Naive thymus-derived CD4-positive, alpha-beta T cell (primary cell): ENCODE results near the gene ADSL. TPM values are rescaled to one million over a fixed set of nuclear protein-coding genes. Genes with fewer than 3 reads are reported as not detected.
A peak's percentile ranks its signal among the peaks of the same experiment; 100 is the strongest.

ENCODE experiments used
- ATAC-seq: fragments of 150-1000 bp; cut with Tn5 transposase; 2 replicates; pipeline ENCODE4 v1.10.0; 2021; ENCODE audit warnings: mild to moderate bottlenecking, moderate library complexity
- CTCF ChIA-PET: fragments of 350-600 bp; sonication (Branson Sonifier 250); formaldehyde crosslinking; loops from one replicate; lab custom pipeline; 2021; ENCODE audit warnings: antibody characterized with exemption; lab: Charles Lee
- POLR2A ChIA-PET: fragments of 350-600 bp; sonication (Branson Sonifier 250); formaldehyde crosslinking; loops from one replicate; lab custom pipeline; 2021; ENCODE audit warnings: antibody characterized with exemption, inconsistent platforms; lab: Charles Lee
- DNase-seq, 9 donors: peaks; one replicate each; pipeline versions ENCODE4 v3.0.0 to v3.0.0-alpha.2; 2020 to 2022; ENCODE audit warnings: mixed read lengths in 1 of 9
- H3K27ac ChIP-seq: one replicate; pipeline ENCODE4 v1.7.0; 2013; ENCODE audit warnings: mild to moderate bottlenecking, low read depth, low read length, moderate library complexity
- H3K27me3 ChIP-seq, 2 donors: one replicate each; pipeline ENCODE4 v1.7.0; 2013; ENCODE audit warnings: low read length in 2 of 2, mild to moderate bottlenecking in 2 of 2, moderate library complexity in 2 of 2; ENCODE audit not compliant: control insufficient read depth in 2 of 2, insufficient read depth in 2 of 2
- H3K36me3 ChIP-seq, 3 experiments: 1 replicate in 2 of 3; 2 replicates in 1 of 3; pipeline ENCODE4 v1.7.0; 2013; ENCODE audit warnings: low read length in 3 of 3, mild to moderate bottlenecking in 3 of 3, moderate library complexity in 1 of 3; ENCODE audit not compliant: insufficient read depth in 3 of 3, control insufficient read depth in 2 of 3
- H3K4me1 ChIP-seq, 2 donors: one replicate each; pipeline ENCODE4 v1.7.0; 2013; ENCODE audit warnings: low read length in 2 of 2, mild to moderate bottlenecking in 2 of 2, moderate library complexity in 1 of 2; ENCODE audit not compliant: control insufficient read depth in 2 of 2, insufficient read depth in 2 of 2
- H3K4me3 ChIP-seq: 2 replicates; pipeline ENCODE4 v1.7.0; 2013; ENCODE audit warnings: mild to moderate bottlenecking, low read length
- H3K9me3 ChIP-seq, 3 experiments: 1 replicate in 2 of 3; 2 replicates in 1 of 3; pipeline ENCODE4 v1.7.0; 2013; ENCODE audit warnings: low read length in 3 of 3; ENCODE audit not compliant: control insufficient read depth in 2 of 3
- H3K27ac Mint-ChIP-seq, 9 donors: one replicate each; pipeline ENCODE4 v1.8.0; 2020 to 2022; ENCODE audit warnings: mixed read lengths in 9 of 9, mild to moderate bottlenecking in 8 of 9, moderate library complexity in 5 of 9, inconsistent platforms in 2 of 9
- H3K27me3 Mint-ChIP-seq, 5 donors: one replicate each; pipeline ENCODE4 v1.8.0; 2021 to 2022; ENCODE audit warnings: mixed read lengths in 5 of 5, mild to moderate bottlenecking in 1 of 5
- H3K36me3 Mint-ChIP-seq, 5 donors: one replicate each; pipeline ENCODE4 v1.8.0; 2020 to 2022; ENCODE audit warnings: mixed read lengths in 5 of 5, mild to moderate bottlenecking in 3 of 5, inconsistent platforms in 1 of 5
- H3K4me1 Mint-ChIP-seq, 7 donors: one replicate each; pipeline ENCODE4 v1.8.0; 2020 to 2022; ENCODE audit warnings: mixed read lengths in 7 of 7, mild to moderate bottlenecking in 3 of 7, inconsistent platforms in 1 of 7
- H3K4me3 Mint-ChIP-seq, 10 donors: one replicate each; pipeline ENCODE4 v1.8.0; 2020 to 2022; ENCODE audit warnings: mild to moderate bottlenecking in 10 of 10, mixed read lengths in 10 of 10, moderate library complexity in 6 of 10, inconsistent platforms in 2 of 10
- H3K9me3 Mint-ChIP-seq, 11 donors: one replicate each; pipeline ENCODE4 v1.8.0; 2020 to 2022; ENCODE audit warnings: mixed read lengths in 11 of 11, mild to moderate bottlenecking in 4 of 11, inconsistent platforms in 1 of 11, moderate library complexity in 1 of 11
- intact Hi-C, 2 donors: fragments of 100-400 bp; cut with micrococcal nuclease; formaldehyde crosslinking; loops; one replicate each; pipeline ENCODE4 v1.15.1; 2023
- polyA plus RNA-seq, 2 donors: library from polyadenylated mRNA; unstranded; fragments of 300-500 nt; fragmentation: Illumina TruSeq; gene quantifications; one replicate each; pipeline ENCODE4 v1.2.3, GENCODE V29; 2021
- total RNA-seq, 6 experiments: library from RNA in 5 of 6; stranded (reverse) in 5 of 6; gene quantifications; 1 replicate in 5 of 6; 2 replicates in 1 of 6; pipeline ENCODE4 v1.2.3 and lab custom pipeline; 2021 to 2026

The ADSL gene
- total and polyA plus RNA-seq, 7 experiments from 2014 or later: 54.4 to 127 (median 65.7) TPM

GRCh38 chr22:40324468-40325305 is 21.6 kb upstream of the ADSL start:
- Histone ChIP-seq H3K4me1 (peaks cover 57 to 73% of the 10 kb centered on the region in 2 donors), H3K9me3 (no peaks in the 10 kb centered on the region), H3K27me3 (no peaks in the 10 kb centered on the region), H3K36me3 (peaks cover 10 to 30% (median 18%) of the 10 kb centered on the region in 3 experiments), H3K4me3 (peak overlapping the region; percentile 39), H3K27ac (peak overlapping the region; percentile 74)
- ChIA-PET POLR2A (interaction anchor here (0.6 to 6.3 kb wide), 17 partner anchors 10 to 280 kb away, joined by 3 to 77 read pairs (median 3); partner anchors contain the start of gene ADSL), CTCF (interaction anchor here (0.6 to 1.2 kb wide), 3 partner anchors 16 to 34 kb away, joined by 3 to 4 read pairs (median 3); no protein-coding TSS in a partner anchor)
- H3K9me3 Mint-ChIP-seq: no peaks in the 10 kb centered on the region
- ATAC-seq (peak; percentile 91), DNase-seq (peak in 7 of 9 donors; percentile 74 to 89 (median 83))
- H3K4me3 Mint-ChIP-seq: peak overlapping the region; percentile 73 to 90 (median 80)
- no peaks in the 10 kb centered on the region for H3K27me3 Mint-ChIP-seq
- H3K4me1 Mint-ChIP-seq: peaks cover 41 to 96% (median 92%) of the 10 kb centered on the region in 7 donors
- intact Hi-C loops: loop anchor here (1.0 kb wide), 4 partner anchors 11 to 147 kb away; partner anchors contain the start of genes ADSL (in 2 of the 2) and TNRC6B (in 2 of the 2)
- H3K27ac Mint-ChIP-seq: peak overlapping the region; percentile 91 to 99 (median 95)
- peaks cover 5 to 52% (median 37%) of the 10 kb centered on the region in 5 donors for H3K36me3 Mint-ChIP-seq

- Histone ChIP-seq H3K4me3 (peak overlapping the region; percentile 39), H3K4me1 (peaks cover 57 to 79% of the 10 kb centered on the region in 2 donors), H3K27me3 (no peaks in the 10 kb centered on the region), H3K9me3 (no peaks in the 10 kb centered on the region), H3K27ac (peak overlapping the region; percentile 74), H3K36me3 (peaks cover 10 to 30% (median 18%) of the 10 kb centered on the region in 3 experiments)
- peaks cover 44 to 100% (median 95%) of the 10 kb centered on the region in 7 donors for H3K4me1 Mint-ChIP-seq
- no peaks in the 10 kb centered on the region for H3K9me3 Mint-ChIP-seq
- intact Hi-C loops: loop anchor here in 1 of 2 donors (1.0 kb wide), 1 partner anchor 21 kb away; the partner anchor contains the start of gene ADSL
- ATAC-seq (peak; percentile 44), DNase-seq (peak in 7 of 9 donors; percentile 33 to 71 (median 50))
- peak overlapping the region; percentile 91 to 99 (median 95) for H3K27ac Mint-ChIP-seq
- H3K36me3 Mint-ChIP-seq: peaks cover 5 to 54% (median 39%) of the 10 kb centered on the region in 5 donors
- ChIA-PET CTCF (interaction anchor here (0.9 kb wide), 1 partner anchor 16 kb away, joined by 3 read pairs; no protein-coding TSS in a partner anchor), POLR2A (interaction anchor here (0.6 to 6.3 kb wide), 9 partner anchors 9 to 281 kb away, joined by 3 to 77 read pairs (median 3); partner anchors contain the start of gene ADSL)
- peak overlapping the region; percentile 73 to 90 (median 80) for H3K4me3 Mint-ChIP-seq
- H3K27me3 Mint-ChIP-seq: no peaks in the 10 kb centered on the region
Measured at GRCh38 chr22:40325315-40325714, 21.0 kb upstream of the ADSL start.

- H3K27ac Mint-ChIP-seq: peak overlapping the region; percentile 53 to 99 (median 95)
- peaks cover 0 to 47% (median 29%) of the 10 kb centered on the region in 5 donors for H3K36me3 Mint-ChIP-seq
- intact Hi-C loops: no loop called here
- Histone ChIP-seq H3K4me3 (no peak overlapping the region), H3K4me1 (peaks cover 62 to 96% of the 10 kb centered on the region in 2 donors), H3K27me3 (no peaks in the 10 kb centered on the region), H3K9me3 (no peaks in the 10 kb centered on the region), H3K36me3 (peaks cover 5 to 15% (median 10%) of the 10 kb centered on the region in 3 experiments), H3K27ac (peak overlapping the region; percentile 59)
- peak overlapping the region; percentile 31 to 78 (median 58) for H3K4me3 Mint-ChIP-seq
- peaks cover 51 to 100% (median 97%) of the 10 kb centered on the region in 7 donors for H3K4me1 Mint-ChIP-seq
- POLR2A ChIA-PET: interaction anchor here (0.6 to 6.3 kb wide), 11 partner anchors 7 to 401 kb away, joined by 3 to 77 read pairs (median 7); partner anchors contain the start of gene ADSL
- H3K9me3 Mint-ChIP-seq: peaks cover 0 to 2% (median 0%) of the 10 kb centered on the region in 11 donors
- no peak for ATAC-seq
- CTCF ChIA-PET: interaction anchor here (0.6 to 1.2 kb wide), 5 partner anchors 18 to 133 kb away, joined by 3 to 8 read pairs (median 4); no protein-coding TSS in a partner anchor
- no peaks in the 10 kb centered on the region for H3K27me3 Mint-ChIP-seq
- peak in 6 of 9 donors; percentile 37 to 79 (median 53) for DNase-seq
Measured at GRCh38 chr22:40326905-40327735, 19.2 kb upstream of the ADSL start.

DNA sequence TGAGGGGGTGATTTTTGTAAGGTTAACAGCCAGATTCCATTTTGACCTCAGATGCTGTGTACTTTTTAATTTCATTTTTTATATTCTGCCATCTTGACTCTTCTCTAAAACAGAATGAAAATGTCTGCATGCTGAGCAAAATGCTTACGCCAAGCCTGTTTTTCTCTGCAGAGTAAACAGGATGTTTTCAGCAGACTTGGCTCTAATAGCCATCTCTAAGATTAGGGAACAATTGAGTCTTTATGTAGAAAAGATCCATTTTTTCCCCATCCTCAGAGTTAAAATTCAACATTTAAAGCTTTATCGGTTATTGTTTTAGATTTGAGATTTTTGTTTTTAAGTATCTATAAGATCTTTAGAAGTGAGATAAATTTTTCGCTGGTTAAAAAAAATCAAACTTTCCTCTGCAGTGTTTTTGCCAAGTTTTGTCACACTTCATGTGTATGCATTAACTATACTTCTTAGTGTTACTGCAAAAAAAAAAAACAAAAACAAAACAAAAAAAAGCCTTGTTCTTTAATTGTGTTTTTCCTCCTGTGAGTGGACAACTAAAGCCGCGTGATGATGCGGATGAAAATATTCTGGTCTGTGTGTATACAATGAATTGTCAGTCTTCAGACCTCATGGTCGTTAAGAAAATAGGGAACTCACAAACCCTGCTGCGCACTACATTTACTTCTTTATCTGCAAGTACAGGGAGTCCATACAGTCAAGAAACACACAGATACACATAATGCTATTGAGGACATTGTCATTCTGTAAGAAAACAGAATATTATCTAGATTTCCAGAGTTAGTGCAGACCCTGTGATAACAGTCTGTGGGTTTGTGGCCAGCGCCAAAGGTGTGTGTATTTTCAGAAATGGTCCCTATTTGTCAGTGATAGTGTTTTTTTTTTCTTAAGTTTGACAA is 17.5 kb upstream of the ADSL start:
- intact Hi-C loops: no loop called here
- peaks cover 0 to 4% (median 0%) of the 10 kb centered on the region in 3 experiments for H3K36me3 ChIP-seq
- Mint-ChIP-seq H3K27ac (peak overlapping the region in 8 of 9 donors; percentile 42 to 99 (median 95)), H3K4me1 (peaks cover 61 to 100% (median 97%) of the 10 kb centered on the region in 7 donors), H3K9me3 (peaks cover 0 to 5% (median 0%) of the 10 kb centered on the region in 11 donors), H3K27me3 (no peaks in the 10 kb centered on the region), H3K4me3 (peak overlapping the region in 5 of 10 donors; percentile 18 to 78 (median 62)), H3K36me3 (peaks cover 0 to 44% (median 20%) of the 10 kb centered on the region in 5 donors)
- H3K27me3 ChIP-seq: no peaks in the 10 kb centered on the region
- no peak overlapping the region for H3K4me3 ChIP-seq
- CTCF ChIA-PET: interaction anchor here (1.0 kb wide), 1 partner anchor 17 kb away, joined by 6 read pairs; no protein-coding TSS in a partner anchor
- peak overlapping the region; percentile 58 for H3K27ac ChIP-seq
- POLR2A ChIA-PET: interaction anchor here (0.6 to 9.2 kb wide), 10 partner anchors 10 to 1177 kb away, joined by 3 to 69 read pairs (median 4); partner anchors contain the start of gene ADSL
- no peak for ATAC-seq
- DNase-seq: no peak
- H3K9me3 ChIP-seq: no peaks in the 10 kb centered on the region
- peaks cover 67 to 96% of the 10 kb centered on the region in 2 donors for H3K4me1 ChIP-seq

DNA sequence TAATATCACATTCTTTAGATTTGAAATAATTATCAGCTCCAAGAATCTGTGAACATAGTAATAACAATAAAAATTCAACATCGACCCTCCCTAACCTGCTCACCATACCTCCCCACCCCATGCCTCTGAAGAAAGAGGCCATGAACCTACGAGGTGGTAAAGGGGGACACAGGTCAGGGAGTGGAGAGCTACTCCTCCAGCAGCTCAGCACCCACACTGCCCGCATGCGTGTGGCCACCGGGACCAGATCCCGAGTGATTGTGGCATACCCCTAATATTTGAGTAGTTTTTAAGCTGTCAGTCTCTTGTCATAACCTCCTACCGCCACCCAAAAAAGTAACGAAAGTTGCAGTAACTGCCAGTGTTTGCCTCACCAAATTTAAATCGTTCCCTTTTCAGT is 16.8 kb upstream of the ADSL start:
- ATAC-seq (no peak), DNase-seq (no peak)
- Mint-ChIP-seq H3K27me3 (no peaks in the 10 kb centered on the region), H3K36me3 (peaks cover 0 to 46% (median 19%) of the 10 kb centered on the region in 5 donors), H3K4me3 (peak overlapping the region in 5 of 10 donors; percentile 23 to 84 (median 36)), H3K9me3 (peaks cover 0 to 5% (median 0%) of the 10 kb centered on the region in 11 donors), H3K27ac (peak overlapping the region in 8 of 9 donors; percentile 42 to 99 (median 95)), H3K4me1 (peaks cover 64 to 100% (median 97%) of the 10 kb centered on the region in 7 donors)
- intact Hi-C loops: no loop called here
- POLR2A ChIA-PET: interaction anchor here (0.7 to 9.2 kb wide), 7 partner anchors 11 to 1178 kb away, joined by 3 to 69 read pairs (median 3); partner anchors contain the start of gene ADSL
- Histone ChIP-seq H3K27me3 (no peaks in the 10 kb centered on the region), H3K4me1 (peaks cover 68 to 97% of the 10 kb centered on the region in 2 donors), H3K36me3 (peaks cover 0 to 4% (median 0%) of the 10 kb centered on the region in 3 experiments), H3K9me3 (no peaks in the 10 kb centered on the region), H3K27ac (peak overlapping the region; percentile 58), H3K4me3 (no peak overlapping the region)
- CTCF ChIA-PET: interaction anchor here (0.7 to 1.0 kb wide), 2 partner anchors 10 to 16 kb away, joined by 3 to 6 read pairs; no protein-coding TSS in a partner anchor
